NCI-H748 (cell line): Measurements from ENCODE around the gene IFTAP.

ENCODE experiments used
- DNase-seq: peaks from one replicate; lab custom pipeline; 2025; ENCODE audit not compliant: unreplicated experiment; lab: John Stamatoyannopoulos, UW

IFTAP gene, protein sequence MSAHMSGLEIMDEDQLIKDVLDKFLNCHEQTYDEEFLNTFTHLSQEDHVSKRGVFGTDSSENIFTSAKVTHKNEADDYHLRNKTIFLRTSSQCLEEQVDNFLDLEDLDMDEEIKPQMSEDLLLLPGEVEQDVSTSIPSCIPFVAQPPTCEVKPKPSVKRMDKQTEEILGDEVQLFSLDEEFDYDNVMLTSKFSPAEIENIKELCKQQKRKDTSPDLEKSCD

DNA sequence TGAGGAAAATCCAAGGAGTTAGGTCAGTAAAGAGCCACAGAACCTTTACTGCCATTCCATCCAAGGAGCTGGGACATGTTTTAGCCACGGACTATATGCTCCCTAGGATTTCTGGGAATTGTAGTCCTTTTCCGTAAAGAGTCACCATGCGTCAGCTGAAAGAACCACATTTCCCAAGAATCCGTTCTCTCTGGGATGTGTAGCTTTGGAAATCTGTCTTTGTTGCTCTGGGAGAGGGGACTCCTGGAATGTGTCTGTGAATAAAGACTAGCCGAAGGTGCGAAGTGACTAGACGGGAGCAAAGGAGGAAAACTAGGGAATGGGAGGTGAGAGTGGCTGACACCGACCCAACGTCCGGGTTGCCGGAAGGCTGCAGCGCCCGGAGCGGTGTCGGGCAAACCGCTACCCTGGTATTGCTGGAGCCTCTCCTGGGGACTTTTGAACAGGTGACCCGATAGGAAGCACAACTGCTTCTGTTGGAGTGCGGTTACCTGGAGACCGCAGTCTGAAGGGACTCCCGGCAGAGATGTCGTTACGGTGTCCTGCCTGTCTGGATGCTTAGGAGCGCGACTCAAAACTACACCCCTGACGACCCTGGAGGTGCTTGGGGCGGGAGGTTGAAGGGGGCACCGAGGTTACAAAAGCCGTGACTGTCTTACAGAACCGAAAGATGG is at the start of gene IFTAP:
Gene IFTAP (plus strand): TSS at position 187 of the 674 bp plus-strand sequence. CDS start 15,602 bp downstream, outside the sequence.
- peak; percentile 95 for DNase-seq

DNA sequence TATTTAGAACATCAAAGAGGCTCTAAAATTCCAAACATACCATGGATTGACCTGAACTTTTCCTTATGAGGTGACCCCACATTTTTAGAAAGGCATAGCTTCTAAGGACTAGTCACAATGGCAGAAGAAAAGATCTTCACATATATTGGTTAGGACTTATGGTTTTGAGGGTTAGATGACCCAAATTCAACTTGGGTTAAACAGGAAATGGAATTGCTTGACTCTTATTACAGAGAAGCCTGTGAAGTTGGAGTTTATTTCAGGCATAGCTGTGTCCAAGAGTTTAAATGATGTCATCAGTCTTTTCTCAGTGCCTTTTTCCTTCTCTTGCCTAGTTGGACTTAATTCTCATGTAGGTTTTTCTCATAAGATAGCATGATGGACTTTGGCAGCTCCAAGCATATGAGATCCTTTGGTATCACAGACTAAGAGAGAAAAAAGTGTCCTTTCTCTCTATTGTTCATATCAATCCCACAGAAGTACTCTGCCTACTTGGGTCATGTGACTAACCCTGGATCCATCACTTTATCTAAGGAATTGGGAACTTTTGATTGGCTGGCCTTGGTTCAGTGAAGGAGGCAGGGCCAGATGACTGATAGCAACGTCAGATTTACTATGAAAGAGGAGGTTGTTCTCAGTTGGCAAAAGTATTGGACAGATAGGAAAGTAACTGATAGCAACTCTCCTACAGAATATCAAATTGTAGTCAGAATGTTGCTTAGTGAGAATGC is 43.8 kb upstream of the IFTAP start:
- no peak for DNase-seq

DNA sequence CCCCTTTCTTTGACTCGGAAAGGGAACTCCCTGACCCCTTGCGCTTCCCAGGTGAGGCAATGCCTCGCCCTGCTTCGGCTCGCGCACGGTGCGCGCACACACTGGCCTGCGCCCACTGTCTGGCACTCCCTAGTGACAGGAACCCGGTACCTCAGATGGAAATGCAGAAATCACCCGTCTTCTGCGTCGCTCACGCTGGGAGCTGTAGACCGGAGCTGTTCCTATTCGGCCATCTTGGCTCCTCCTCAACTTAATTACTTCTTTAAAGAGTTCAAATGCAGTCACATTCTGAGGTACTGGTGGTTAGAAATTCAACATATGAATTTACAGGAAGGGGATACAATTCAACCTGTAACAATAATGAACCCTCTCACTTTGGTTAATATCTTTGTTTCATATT is 36.9 kb upstream of the IFTAP start:
- peak; percentile 73 for DNase-seq

DNA sequence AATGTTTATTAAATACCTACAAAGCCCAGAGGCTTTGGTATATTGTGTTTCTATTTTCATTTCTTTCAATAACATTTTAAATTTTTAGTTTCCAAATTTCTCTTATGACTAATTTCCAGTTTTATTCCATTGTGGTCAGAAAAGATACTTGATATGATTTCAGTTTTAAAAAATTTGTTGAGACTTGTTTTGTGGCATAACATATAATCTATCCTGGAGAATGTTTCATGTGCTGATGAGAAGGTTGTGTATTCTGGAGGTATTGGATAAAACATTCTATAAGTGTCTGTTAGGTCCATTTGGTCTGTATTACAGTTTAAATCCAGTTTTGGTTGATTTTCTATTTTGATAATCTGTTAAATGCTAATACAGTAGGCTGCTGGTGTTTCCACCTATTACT is 36.3 kb upstream of the IFTAP start:
- DNase-seq = no peak

DNA sequence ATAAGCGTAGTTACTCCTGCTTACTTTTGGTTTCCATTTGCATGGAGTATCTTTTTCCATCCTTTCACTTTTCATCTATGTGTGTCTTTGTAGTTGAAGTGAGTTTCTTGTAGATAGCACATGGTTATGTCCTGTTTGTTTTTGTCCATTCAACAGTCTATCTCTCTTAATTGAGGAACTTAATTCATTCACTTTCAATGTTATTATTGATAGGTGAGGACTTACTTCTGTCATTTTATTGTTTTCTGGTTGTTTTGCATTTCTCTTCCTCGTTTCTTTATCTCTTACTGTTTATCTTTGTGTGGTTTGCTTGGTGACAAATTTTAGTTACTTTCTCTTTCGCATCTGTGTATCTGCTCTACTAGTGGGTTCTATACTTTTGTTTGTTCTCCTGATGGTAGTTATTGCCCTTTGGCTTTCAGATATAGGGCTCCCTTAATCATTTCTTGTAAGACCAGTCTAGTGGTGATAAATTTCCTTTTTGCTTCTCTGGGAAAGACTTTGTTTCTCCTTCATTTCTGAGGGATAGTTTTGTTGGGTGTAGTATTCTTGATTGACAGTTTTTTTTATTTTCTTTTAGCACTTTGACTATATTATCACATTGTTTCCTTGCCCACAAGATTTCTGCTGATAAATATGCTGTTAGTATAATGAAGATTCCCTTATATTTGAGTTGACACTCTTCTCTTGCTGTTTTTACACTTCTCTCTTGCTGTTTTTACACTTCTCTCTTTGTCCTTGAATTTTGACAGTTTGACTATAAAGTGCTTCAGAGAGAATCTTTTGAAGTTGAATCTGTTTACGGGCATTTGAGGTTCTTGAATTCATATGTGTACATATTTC is 35.5 kb upstream of the IFTAP start:
- DNase-seq = no peak

DNA sequence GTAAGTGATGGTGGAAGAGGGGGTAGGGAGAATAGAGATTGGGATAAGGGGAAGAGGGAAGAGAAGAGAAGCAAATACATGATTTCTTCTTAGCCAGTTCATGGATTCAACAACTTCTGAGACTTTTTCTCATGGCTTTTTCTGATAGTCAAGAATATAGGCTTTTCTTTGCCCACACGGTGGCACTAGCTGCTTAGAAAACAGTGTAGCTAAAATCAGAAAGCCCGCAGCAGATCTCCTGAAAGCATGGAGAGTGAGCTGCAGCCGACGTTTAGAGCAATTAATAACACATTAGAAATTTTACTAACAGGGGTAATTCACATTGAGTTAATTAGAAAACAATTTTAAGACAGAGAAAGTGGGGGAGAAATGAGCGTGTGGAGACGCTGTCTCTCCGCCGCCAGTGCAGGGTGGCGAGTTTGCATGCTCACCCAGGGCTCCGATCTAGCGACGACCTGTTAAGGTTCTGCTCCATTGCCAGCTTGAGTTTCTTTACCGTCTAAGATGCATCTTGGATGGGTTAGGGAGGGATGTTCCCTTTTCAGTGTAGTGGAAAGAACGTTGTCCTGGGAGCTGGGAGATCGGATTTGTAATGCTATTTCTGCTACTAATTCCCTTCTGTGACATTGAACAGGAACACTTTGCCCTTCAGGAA is 29.8 kb upstream of the IFTAP start:
- peak; percentile 68 for DNase-seq

DNA sequence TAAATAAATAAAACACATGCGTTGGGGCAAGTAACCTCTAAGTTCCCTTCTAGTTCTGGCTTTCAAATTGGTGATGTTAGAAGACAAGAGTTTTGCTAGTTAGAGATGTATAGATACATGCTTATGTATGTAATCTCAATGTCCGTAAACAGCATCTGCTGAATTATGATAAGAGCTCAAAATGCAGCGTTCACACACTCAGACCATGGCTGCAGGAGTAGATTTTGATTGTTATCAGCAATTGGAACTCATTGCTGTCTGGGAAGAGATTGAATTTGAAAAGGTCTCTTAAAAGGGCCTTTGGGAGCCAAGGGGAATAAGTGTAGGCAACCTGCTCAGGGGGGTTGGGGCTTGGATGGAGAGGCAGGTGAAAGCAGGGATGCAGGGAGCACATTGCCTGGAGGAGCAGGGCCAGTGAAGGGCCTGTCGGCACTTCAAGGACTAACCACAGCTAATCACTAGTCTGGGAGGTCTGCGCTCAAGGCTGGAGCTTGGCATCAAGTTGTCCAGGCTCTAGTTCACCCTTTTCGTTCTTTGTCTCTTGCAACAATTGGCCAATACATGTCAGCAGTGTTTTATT is 29.2 kb upstream of the IFTAP start:
- DNase-seq = no peak

DNA sequence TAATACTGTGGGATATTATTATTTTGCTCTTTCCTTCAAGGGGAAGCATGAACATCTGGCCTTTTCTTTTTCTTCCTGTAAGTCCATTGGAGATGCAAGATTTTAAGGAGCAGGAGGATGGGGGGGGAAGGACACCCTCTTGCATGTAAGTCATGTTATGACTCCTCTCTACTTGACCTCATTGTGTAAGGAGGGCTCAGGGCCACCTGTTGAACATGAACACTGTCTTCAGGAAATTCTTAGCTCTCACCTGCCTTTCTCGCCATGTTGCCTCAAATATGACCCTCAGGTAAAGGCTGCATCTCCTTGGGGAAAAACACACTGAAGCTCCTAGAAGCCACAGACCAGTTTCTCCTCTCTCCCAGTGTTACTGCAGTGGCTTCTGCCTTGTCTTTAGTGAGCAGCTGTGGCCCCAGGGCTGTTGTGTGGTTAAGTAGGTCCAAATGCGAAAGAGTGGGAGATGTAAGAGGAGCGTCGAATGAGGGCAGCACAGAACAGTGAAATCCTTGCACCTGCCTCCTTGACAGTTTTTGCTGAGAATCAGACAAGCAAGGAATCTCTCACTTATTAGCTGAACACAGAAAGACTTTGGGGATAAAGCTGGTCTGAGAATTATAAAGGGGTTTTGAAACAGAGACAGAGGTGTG is 27.8 kb upstream of the IFTAP start:
- no peak for DNase-seq

DNA sequence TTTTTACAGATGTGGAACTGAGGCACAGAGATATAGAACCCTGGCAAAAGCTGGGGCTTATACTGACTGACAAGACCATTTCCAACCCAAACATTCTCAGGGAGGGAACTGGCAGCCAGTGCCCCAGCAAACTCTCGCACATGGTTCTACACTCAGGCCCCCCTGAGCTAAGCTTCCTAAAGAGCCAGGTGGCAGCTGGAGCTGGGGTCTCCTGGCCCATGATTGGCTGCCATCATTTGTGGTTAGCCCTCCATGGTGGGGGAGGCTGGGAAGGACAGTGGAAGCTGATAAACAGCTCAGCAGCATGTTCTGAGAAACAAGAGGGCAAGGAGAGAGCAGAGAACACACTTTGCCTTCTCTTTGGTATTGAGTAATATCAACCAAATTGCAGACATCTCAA is 26.6 kb upstream of the IFTAP start, which contains the start of gene RAG1:
Gene RAG1 (plus strand): TSS at position 314 of the 400 bp plus-strand sequence. CDS start 5,298 bp downstream, outside the sequence.
- DNase-seq = no peak

DNA sequence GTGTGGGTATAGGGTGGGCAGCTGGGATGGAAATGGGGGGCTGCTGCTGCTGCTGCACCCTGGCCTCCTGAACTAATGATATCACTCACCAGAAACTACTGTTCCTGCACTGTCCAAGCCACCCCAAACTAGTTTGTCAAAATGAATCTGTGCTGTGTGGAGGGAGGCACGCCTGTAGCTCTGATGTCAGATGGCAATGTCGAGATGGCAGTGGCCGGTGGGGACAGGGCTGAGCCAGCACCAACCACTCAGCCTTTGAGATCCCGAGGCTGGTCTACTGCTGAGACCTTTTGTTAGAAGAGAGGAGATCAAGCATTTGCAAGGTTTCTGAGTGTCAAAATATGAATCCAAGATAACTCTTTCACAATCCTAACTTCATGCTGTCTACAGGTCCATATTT is 25.2 kb upstream of the IFTAP start:
- DNase-seq = no peak

DNA sequence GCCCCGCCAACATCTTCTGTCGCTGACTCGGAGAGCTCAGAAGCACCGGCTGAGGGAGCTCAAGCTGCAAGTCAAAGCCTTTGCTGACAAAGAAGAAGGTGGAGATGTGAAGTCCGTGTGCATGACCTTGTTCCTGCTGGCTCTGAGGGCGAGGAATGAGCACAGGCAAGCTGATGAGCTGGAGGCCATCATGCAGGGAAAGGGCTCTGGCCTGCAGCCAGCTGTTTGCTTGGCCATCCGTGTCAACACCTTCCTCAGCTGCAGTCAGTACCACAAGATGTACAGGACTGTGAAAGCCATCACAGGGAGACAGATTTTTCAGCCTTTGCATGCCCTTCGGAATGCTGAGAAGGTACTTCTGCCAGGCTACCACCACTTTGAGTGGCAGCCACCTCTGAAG is 19.8 kb upstream of the IFTAP start:
- DNase-seq = no peak

DNA sequence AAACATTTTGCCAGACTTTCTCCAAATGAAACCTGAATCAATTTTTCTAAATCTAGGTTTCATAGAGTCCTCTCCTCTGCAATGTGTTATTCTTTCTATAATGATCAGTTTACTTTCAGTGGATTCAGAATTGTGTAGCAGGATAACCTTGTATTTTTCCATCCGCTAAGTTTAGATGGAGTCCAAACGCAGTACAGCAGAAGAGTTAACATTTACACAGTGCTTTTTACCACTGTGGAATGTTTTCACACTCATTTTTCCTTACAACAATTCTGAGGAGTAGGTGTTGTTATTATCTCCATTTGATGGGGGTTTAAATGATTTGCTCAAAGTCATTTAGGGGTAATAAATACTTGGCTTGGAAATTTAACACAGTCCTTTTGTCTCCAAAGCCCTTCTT is 16.9 kb upstream of the IFTAP start:
- DNase-seq = no peak

DNA sequence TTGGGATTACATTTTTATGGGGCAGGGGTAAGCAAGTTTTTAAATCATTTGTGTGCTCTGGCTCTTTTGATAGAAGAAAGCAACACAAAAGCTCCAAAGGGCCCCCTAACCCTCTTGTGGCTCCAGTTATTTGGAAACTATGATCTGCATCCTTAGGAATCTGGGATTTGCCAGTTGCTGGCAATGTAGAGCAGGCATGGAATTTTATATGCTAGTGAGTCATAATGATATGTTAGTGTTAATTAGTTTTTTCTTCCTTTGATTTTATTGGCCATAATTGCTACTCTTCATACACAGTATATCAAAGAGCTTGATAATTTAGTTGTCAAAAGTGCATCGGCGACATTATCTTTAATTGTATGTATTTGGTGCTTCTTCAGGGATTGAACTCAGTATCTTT is 16.4 kb upstream of the IFTAP start:
- DNase-seq = no peak

DNA sequence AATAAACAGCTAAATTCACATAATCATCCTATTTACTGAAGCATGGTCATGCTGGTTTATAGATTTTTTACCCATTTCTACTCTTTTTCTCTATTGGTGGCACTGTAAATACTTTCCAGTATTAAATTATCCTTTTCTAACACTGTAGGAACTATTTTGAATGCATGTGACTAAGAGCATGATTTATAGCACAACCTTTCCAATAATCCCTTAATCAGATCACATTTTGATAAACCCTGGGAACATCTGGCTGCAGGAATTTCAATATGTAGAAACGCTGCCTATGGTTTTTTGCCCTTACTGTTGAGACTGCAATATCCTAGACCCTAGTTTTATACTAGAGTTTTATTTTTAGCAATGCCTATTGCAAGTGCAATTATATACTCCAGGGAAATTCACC is 15.8 kb upstream of the IFTAP start:
- no peak for DNase-seq

DNA sequence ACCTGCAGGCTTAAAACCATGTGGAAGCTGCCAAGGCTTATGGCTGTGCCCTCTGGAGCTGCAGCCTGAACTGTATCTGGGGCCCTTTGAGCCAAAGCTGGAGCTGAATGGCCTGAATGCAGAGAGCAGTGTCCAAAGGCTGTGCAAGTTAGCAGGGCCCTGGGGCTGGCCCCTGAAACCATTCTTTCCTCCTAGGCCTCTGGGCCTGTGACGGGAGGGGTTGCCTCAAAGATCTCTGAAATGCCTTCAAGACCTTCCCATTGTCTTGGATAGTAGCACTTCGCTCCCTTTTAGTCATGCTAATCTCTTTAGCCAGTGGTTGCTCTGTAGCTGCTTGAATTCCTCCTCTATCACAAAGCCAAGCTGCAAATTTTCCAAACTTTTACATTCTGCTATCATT is 12.8 kb upstream of the IFTAP start:
- no peak for DNase-seq

DNA sequence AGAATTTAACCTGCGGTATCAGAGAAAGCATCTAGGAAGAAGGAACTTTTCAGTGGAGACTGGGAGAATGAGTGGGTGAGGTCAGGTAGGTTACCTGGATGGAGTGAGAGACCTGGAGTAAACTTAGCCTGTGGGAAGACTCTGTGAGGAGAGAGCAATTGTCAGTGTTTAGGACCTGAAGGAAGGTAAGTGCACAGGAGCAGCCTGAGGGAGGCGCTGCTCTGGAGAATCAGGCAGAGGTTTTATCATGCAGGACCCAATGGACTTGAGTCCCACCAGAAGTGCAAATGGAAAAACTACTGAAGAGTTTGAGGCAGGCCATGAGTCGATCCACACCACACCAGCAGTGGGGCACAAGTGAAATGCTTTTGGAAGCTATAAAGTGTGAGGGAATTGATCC is 10.6 kb upstream of the IFTAP start:
- DNase-seq = no peak

DNA sequence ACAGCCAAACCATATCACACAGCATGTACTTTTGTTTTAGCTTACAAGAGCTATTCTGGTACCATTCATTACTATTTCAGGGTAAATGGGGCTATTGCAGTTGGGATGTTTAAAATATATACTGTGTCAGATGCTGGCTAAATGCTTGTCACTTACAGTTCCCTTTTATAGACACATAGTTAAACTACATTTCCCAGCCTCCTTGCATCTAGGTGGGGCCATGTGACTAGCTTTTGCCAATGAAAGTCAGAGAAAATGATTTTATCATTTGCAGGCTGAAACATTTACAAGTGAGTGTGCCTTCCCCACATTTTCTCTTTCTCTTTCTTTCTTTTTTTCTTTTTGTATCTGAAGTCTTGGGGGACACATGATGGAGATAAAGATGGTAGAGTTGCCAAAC is 7.8 kb upstream of the IFTAP start:
- no peak for DNase-seq

DNA sequence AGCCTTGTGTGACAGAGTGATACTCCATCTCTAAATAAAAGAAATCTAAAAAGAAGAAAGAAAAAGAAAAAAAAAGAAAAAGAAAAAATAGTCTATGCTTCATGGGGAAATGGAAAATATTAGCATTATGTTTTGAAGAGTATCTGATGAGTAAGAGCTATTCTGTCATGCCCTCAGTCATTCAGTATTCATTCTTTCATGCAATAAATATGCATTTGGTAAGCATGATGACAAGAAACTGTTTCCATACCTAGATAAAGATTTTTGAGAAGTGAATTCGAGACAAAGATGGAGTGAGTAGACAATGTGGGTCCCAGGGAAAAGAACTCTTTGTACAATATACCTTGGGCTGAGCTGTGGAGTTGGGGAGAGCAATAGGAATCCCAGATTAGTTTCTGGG is 6.2 kb upstream of the IFTAP start:
- DNase-seq = no peak

DNA sequence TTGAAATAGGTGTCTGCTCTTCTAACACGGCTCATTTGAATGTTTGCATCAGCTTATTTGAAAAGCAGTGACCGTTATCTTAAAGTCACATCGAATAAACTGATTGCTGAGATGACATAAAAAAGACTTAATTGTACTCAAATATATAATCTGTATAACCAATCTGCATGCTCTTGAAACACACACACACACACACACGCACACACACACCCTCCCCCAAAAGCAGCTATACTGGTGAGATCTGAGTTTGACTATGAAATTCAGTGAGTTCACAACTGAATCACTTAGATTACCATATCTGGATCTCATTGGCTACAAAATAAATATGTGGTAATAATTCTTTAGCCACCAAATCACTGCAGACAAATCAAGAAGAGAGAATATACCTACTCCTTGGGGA is 3.8 kb upstream of the IFTAP start:
- DNase-seq = no peak

DNA sequence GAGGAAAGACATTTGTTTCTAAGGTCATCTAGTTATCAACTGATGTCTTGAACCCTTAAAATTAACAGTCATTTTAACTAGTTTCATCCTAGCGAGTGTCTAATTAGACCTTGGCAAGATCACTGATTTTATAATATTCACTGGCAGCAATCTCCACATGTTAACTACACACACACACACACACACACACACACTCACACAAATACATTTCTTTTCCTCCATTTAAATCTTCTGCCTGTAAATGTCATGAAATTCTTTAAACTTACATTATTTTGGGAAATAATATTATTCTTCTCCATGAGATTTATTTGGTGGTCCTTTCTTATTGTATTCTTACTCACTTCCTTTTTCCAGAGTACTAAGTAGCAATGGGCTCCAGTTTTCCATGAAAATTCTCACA is 2.9 kb upstream of the IFTAP start:
- DNase-seq = no peak
